C1 segment of cervical spinal cord (tissue), 14 donors: ENCODE results near the gene GALNT1.

Experiments used
- DNase-seq, 14 donors: peaks; one replicate each; lab custom pipeline; 2025; lab: John Stamatoyannopoulos, UW

Gene GALNT1

GRCh38 chr18:35618289-35618688, 36.7 kb downstream of the GALNT1 start:
- DNase-seq: no peak

GRCh38 chr18:35618696-35619095, 37.2 kb downstream of the GALNT1 start:
- peak in 1 of 14 donors; percentile 8 for DNase-seq

DNA sequence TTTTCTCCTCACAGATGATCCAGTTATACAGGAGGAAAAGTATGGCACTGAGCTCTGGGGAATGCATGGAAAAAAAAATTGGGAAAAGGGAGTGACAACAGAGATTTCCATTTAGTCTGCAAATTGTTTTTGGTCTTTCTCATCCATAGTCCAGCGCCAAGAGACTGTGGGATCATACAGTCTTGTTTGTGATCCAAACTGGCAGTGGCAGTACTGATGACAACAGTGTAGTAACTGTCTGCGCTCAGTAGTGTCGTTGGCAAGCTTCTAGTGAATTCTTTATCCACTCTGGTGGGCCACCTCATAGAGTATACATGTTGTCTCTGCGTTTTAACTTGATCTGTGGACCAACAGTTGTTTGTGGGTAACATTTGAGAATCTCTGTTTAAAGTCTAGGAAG, 37.9 kb downstream of the GALNT1 start:
- DNase-seq: peak in 11 of 14 donors; percentile 8 to 53 (median 35)

DNA sequence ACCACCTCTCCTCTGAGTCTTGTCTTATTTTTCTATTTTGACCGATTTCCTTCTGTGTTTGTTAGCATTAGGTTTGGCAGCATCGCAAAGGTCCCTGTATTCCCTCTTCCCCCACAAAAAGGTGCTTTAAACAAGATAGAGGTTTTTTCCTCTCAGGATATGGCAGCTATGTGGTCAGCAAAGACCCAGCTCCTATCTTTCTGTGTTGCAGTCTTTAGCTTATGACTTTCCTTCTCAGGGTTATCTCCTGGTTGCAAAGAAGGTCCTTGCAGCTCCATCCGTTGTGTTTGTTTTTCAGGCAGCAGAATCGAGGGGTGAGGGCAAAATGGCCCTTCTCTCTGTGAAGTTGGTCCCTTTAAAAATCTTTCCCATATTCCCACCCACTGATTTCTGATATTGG, 38.4 kb downstream of the GALNT1 start:
- DNase-seq: no peak

DNA sequence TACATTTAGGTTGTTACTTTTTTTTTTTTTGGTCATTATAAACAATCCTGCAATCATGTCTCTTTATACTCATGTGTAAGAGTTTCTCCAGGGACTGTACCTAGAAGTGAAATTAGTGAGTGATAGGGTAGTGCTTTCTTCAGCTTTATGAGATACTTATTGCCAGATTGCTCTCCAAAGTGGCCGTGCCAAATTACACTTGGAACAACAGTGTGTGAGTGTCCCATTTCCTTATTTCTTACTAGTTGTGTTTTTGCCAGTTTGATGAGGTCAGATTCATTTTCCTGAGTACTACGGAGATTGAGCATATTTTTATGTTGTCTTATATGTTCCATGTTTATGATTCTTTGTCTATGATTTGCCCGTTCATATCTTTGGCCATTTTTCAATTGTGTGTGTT, 39.2 kb downstream of the GALNT1 start:
- no peak for DNase-seq

DNA sequence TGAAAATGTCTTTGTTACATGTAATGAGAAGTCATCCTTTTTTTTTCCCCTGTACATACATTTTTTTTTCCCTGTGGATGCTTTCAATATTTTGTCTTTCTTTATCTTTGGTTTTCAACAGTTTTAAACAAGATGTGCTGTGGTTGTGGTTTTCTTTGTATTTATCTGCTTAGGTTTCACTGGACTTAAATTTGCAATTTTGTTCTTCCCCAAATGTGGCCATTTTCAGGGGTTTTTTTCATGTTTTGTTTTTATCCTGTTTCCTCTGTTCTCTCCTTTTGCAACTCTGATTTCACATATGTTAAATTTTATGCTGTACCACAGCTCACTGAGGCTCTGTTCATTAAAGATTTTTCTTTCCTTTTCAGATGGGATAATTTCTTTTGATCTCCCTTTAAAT, 41.7 kb downstream of the GALNT1 start:
- DNase-seq: no peak

DNA sequence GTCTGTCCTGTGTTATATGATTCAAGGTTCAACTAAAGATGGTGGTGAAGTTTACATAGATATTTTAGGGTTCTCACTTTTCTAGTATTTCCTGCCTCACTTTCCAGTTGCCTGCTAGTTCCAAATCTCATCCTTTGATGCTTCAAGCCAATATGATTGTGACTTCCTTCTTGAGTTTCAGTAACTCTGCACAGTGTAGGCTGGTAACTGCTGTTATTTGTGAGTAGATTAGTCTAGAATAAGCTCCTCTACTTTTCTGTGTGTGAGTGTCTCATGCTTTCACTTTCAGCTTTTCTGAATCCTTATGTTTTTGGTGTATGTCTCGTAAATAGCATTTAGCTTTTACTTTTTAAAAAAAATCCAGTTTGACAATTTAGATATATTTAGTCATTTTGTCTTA, 42.6 kb downstream of the GALNT1 start:
- DNase-seq: no peak

DNA sequence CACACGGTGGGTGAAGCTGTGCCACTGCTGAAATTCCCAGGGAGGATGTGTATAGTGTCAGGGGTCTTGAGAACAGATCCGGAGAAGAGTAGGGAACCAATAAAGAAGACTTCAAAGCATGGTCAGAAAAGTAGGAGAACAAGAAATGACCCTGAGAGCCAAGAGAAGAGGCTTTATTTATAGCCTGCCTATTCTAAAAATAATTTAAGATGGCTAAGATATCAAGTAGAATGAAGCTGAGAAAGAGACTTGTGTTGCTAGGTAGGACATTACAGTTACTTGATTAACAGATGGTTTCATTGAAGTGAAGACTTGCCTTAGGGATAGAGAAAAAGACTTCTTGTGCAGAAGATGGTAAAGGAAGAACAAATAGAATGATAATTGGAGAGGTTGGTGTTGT, 43.7 kb downstream of the GALNT1 start:
- no peak for DNase-seq

DNA sequence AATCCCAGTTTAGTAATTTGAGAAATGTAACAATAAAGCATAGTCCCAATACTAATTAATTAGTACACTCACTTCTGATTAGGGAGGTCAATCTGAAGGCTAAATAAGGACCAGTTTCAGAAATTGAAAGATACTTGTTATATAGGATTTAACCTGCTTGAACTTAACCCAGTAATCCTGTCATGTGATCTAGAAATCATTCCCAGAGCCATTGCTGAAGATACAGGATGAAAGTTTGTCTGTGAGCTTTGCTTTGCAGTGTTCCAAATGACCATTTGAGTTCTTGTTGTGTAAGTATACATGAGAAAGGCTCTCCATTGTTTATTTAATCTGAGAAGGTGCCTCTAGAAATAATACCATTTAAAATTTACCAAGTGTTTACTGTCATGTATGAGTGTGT, 52.2 kb downstream of the GALNT1 start:
- no peak for DNase-seq

DNA sequence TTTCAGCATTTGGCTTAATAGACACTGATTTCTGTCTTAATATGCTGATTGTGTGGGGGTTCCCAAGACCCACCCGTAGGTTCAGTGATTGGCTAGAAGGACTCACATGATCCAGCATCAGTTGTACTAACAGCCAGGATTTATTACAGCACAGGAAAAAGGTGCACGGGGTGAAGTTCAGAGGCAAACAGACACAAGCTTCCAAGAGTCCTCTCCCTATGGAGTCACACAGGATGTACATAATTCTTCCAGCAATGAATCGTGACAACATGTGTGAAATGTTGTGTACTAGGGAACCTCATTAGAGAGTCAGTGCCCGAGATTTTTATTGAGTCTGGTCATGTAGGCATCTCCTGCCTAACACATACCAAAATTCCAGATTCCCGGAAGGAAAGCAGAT, 52.8 kb downstream of the GALNT1 start:
- DNase-seq: no peak

- no peak for DNase-seq
Observed at GRCh38 chr18:35635170-35635569, 53.6 kb downstream of the GALNT1 start.

DNA sequence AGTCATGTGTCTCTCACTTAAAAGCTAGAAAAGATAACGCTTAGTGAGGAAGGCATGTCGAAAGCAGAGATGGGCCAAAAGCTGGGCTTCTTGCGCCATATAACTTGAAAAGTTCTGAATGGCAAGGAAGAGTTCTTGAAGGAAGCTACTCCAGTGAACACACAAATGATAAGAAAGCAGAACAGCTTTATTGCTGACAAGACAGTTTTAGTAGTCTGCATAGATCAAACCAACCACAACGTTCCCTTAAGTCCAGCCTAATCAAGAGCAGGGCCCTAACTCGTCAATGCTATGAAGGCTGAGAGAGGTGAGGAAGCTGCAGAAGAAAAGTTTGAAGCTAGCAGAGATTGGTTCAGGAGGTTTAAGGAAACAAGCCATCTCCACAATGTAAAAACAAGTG, 55.7 kb downstream of the GALNT1 start:
- no peak for DNase-seq

GRCh38 chr18:35639296-35639695, 57.8 kb downstream of the GALNT1 start:
- DNase-seq: no peak

DNA sequence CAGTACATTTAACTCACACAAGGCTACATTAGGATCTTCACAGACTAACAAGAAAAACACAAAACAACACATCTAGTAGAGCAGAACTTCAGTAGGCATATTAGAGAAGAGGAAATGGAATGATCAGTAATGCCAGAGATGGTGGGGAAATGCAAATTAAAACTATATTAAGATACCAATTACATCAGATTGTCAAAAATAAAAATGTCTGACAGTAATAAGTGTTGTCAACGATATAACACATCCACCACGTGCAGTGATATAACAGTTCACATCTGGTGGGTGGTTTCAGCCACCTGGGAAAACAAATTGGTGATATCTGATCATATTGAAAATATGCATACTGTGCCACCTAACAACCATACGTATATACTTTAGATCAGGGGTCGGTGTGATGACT, 59.9 kb downstream of the GALNT1 start:
- DNase-seq: no peak

GRCh38 chr18:35641916-35642315, 60.4 kb downstream of the GALNT1 start:
- DNase-seq: no peak

- DNase-seq: no peak
Observed at GRCh38 chr18:35642802-35643201, 61.3 kb downstream of the GALNT1 start.

- DNase-seq: no peak
Observed at GRCh38 chr18:35646449-35646848, 64.9 kb downstream of the GALNT1 start.

GRCh38 chr18:35653392-35654135, 72.0 kb downstream of the GALNT1 start:
- DNase-seq: no peak

DNA sequence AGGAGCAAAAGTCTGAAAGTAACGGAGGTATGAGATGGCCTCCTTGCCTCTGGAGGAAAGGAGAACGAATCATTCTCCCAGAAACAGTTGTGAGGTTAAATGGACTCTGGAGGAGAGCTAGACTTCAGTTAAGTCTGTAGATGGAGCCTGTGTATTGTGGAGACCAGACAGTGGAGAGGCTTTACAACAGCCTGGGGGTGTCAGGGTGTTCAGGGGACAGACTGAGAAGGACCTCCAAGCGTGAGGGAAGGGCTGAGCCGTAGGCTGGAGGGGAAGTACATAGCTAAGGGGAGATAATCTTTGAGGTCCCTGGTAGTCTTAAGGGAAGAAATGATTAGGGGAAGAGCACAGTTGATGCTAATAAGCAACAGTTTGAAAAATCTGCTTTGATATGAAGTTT, 76.6 kb downstream of the GALNT1 start:
- no peak for DNase-seq

DNA sequence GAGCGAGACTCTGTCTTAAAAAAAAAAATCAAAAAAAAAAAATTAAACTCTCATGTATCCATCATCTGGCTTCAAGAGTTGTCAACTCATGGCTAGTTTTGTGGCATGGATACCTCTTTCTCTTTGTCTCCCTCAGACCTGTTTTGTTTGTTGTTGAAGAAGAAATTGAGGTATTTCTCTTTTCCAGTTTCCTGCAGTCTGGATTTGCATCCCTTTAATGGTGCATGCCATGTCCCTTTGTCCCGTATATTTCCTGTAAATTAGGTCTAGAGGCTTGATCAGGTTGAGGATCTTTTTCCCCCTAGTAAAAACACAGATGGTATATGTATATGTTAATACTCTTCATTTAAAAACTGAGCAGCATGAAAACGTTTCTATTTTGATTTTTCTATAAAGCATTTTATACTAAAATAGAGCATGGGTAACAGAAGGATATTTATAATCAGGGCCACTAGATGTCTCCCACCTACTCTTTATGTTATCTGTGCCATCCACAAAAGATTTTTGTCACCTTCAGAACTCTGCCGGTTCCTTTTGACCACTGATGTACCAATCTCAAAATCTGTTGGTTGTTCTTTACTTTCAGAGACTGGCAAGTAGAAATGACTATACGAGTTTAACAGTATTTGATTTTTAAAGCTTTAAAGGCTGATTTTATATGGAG, 80.1 kb downstream of the GALNT1 start:
- no peak for DNase-seq

- no peak for DNase-seq
Observed at GRCh38 chr18:35662293-35663062, 80.9 kb downstream of the GALNT1 start.

GRCh38 chr18:35671966-35672603, 90.5 kb downstream of the GALNT1 start:
- DNase-seq: no peak
